Cardiac muscle cell (in vitro differentiated cells and primary cell): ENCODE measurements around the gene OR4N2. TPM values are rescaled to one million over a fixed set of nuclear protein-coding genes. Genes with fewer than 3 reads are reported as not detected.
"Not testable (repeated sequence)": the region's sequence is repeated elsewhere in the genome, so short reads cannot be mapped to it uniquely, and the experiment has no call there.

Experiments used
- DNase-seq, 2 donors: peaks; one replicate each; pipeline versions ENCODE4 v3.0.0 to v3.0.0-alpha.2; 2010 to 2017; ENCODE audit warnings: low read depth in 1 of 2, low spot score in 1 of 2
- H3K27ac ChIP-seq: fragments of 200-600 bp; sonication (generic); 2 replicates; pipeline ENCODE4 v1.5.1; 2016
- H3K27me3 ChIP-seq: fragments of 200-600 bp; sonication (generic); 2 replicates; pipeline ENCODE4 v1.6.0; 2016; ENCODE audit warnings: control low read depth
- H3K36me3 ChIP-seq: fragments of 200-600 bp; sonication (generic); 2 replicates; pipeline ENCODE4 v1.5.1; 2016; ENCODE audit warnings: control low read depth
- H3K4me1 ChIP-seq: fragments of 200-600 bp; sonication (generic); 2 replicates; pipeline ENCODE4 v1.8.1; 2017; ENCODE audit warnings: low read depth, mild to moderate bottlenecking, mixed run types
- H3K4me3 ChIP-seq: fragments of 200-600 bp; sonication (generic); 2 replicates; pipeline ENCODE4 v1.5.1; 2016; ENCODE audit warnings: mild to moderate bottlenecking
- H3K9me3 ChIP-seq: fragments of 200-600 bp; sonication (generic); 2 replicates; pipeline ENCODE4 v1.5.1; 2017; ENCODE audit warnings: low read depth, mild to moderate bottlenecking, control low read depth
- CTCF ChIP-seq: IDR thresholded peaks from 2 replicates; pipeline ENCODE4 v1.5.1; 2012; ENCODE audit warnings: low read depth, mild to moderate bottlenecking, low read length
- polyA plus RNA-seq: library from polyadenylated mRNA; unstranded; fragments of >200 nt; fragmentation: Nextera tagmentation; extraction: Ambion mirVana; gene quantifications from 2 replicates; pipeline ENCODE4 v1.2.1, GENCODE V29; 2016
- total RNA-seq: library from RNA; depleted of rRNA; stranded (reverse); fragments of >200 nt; gene quantifications from 2 replicates; pipeline ENCODE4 v1.2.3, GENCODE V29; 2016

The OR4N2 gene
- total and polyA plus RNA-seq, 2 experiments from 2014 or later = not detected

- Histone ChIP-seq H3K4me1 (no peaks in the 10 kb centered on the region), H3K27me3 (no peaks in the 10 kb centered on the region), H3K36me3 (no peaks in the 10 kb centered on the region), H3K9me3 (no peaks in the 10 kb centered on the region), H3K4me3 (no peak overlapping the region), H3K27ac (no peak overlapping the region)
- TF ChIP-seq CTCF = no peak
- no peak for DNase-seq
These were observed 20.2 kb downstream of the OR4N2 start for GRCh38 chr14:19823765-19824164.

GRCh38 chr14:19827626-19828244, 24.2 kb downstream of the OR4N2 start:
- not testable (repeated sequence) for H3K4me1 ChIP-seq, DNase-seq, H3K9me3 ChIP-seq, H3K4me3 ChIP-seq, H3K36me3 ChIP-seq, H3K27ac ChIP-seq, H3K27me3 ChIP-seq

GRCh38 chr14:19828314-19828713, 24.7 kb downstream of the OR4N2 start:
- TF ChIP-seq CTCF = no peak
- Histone ChIP-seq H3K4me3 (no peak overlapping the region), H3K9me3 (no peaks in the 10 kb centered on the region)

GRCh38 chr14:19834203-19834848, 30.8 kb downstream of the OR4N2 start:
- not testable (repeated sequence) for H3K9me3 ChIP-seq, DNase-seq

More at GRCh38 chr14:19828314-19828713, 24.7 kb downstream of the OR4N2 start:
- H3K27me3 ChIP-seq = no peaks in the 10 kb centered on the region
- H3K27ac ChIP-seq = no peak overlapping the region
- H3K36me3 ChIP-seq = no peaks in the 10 kb centered on the region
- H3K4me1 ChIP-seq = no peaks in the 10 kb centered on the region
- DNase-seq = no peak

GRCh38 chr14:19838433-19838832, 34.9 kb downstream of the OR4N2 start:
- H3K4me1 ChIP-seq = no peaks in the 10 kb centered on the region
- no peaks in the 10 kb centered on the region for H3K36me3 ChIP-seq
- no peaks in the 10 kb centered on the region for H3K27me3 ChIP-seq
- H3K27ac ChIP-seq = no peak overlapping the region
- no peak for TF ChIP-seq CTCF
- H3K9me3 ChIP-seq = no peaks in the 10 kb centered on the region
- no peak for DNase-seq
- H3K4me3 ChIP-seq = no peak overlapping the region

More at GRCh38 chr14:19834203-19834848, 30.8 kb downstream of the OR4N2 start:
- H3K27ac ChIP-seq, H3K36me3 ChIP-seq, H3K4me3 ChIP-seq, H3K4me1 ChIP-seq, H3K27me3 ChIP-seq: not testable (repeated sequence)

- no peaks in the 10 kb centered on the region for H3K9me3 ChIP-seq
- no peaks in the 10 kb centered on the region for H3K4me1 ChIP-seq
- no peaks in the 10 kb centered on the region for H3K27me3 ChIP-seq
- no peak for DNase-seq
- H3K27ac ChIP-seq = no peak overlapping the region
- no peak overlapping the region for H3K4me3 ChIP-seq
- H3K36me3 ChIP-seq = no peaks in the 10 kb centered on the region
- TF ChIP-seq CTCF = no peak
These were observed 47.8 kb downstream of the OR4N2 start for GRCh38 chr14:19851365-19851764.

GRCh38 chr14:19866061-19866669, 62.6 kb downstream of the OR4N2 start:
- H3K27ac ChIP-seq, H3K4me3 ChIP-seq, H3K9me3 ChIP-seq, DNase-seq, H3K36me3 ChIP-seq, H3K27me3 ChIP-seq, H3K4me1 ChIP-seq: not testable (repeated sequence)
